ENCODE data around the gene DIDO1.

The DIDO1 gene

DNA sequence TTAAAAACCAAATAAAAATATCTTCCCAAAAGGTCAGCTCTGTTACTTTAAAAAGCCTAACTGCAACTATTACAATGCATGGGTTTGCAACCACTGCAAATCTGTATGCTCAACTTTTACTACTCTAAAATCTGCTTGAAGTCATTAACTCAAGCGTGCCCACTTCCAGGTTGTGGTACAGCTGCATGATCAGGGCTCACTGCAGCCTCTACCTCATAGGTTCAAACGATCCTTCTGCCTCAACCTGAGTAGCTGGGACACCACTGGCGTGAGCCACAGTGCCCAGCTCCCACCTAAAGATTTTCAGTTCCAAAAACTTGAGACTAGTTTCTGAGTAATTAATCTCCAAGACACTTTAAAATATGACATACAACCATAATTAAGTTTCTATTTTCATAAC lies 8.2 kb downstream of the DIDO1 start:
- H3K79me2 ChIP-seq (ENCODE audit: low read length), result peaks cover 100% of the 10 kb centered on the region
- H2AFZ ChIP-seq (ENCODE audit: low read depth, low read length), result no peak overlapping the region
- H3K27ac ChIP-seq (ENCODE audit: low read length), result peak overlapping the region; percentile 59
- H3K4me3 ChIP-seq (ENCODE audit: low read length), result peak overlapping the region; percentile 38
- H3K36me3 ChIP-seq (replicated peaks; ENCODE audit: low read depth, low read length), result peaks cover 8% of the 10 kb centered on the region
- peaks cover 95% of the 10 kb centered on the region for H4K20me1 ChIP-seq (ENCODE audit: insufficient read depth, low read length)
- peak overlapping the region; percentile 69 for H3K4me2 ChIP-seq (ENCODE audit: low read length)
- H3K9ac ChIP-seq (ENCODE audit: low read length), result peak overlapping the region; percentile 28
- H3K27me3 ChIP-seq (ENCODE audit: low read depth, low read length), result no peaks in the 10 kb centered on the region
- H3K9me3 ChIP-seq (ENCODE audit: insufficient read depth, low read length), result no peaks in the 10 kb centered on the region
- H3K4me1 ChIP-seq (ENCODE audit: low read length), result peaks cover 60% of the 10 kb centered on the region
- no peak for TF ChIP-seq EZH2phosphoT487 (IDR thresholded peaks at IDR 0.05; ENCODE audit: low read depth)
- TF ChIP-seq, protein P1, sequence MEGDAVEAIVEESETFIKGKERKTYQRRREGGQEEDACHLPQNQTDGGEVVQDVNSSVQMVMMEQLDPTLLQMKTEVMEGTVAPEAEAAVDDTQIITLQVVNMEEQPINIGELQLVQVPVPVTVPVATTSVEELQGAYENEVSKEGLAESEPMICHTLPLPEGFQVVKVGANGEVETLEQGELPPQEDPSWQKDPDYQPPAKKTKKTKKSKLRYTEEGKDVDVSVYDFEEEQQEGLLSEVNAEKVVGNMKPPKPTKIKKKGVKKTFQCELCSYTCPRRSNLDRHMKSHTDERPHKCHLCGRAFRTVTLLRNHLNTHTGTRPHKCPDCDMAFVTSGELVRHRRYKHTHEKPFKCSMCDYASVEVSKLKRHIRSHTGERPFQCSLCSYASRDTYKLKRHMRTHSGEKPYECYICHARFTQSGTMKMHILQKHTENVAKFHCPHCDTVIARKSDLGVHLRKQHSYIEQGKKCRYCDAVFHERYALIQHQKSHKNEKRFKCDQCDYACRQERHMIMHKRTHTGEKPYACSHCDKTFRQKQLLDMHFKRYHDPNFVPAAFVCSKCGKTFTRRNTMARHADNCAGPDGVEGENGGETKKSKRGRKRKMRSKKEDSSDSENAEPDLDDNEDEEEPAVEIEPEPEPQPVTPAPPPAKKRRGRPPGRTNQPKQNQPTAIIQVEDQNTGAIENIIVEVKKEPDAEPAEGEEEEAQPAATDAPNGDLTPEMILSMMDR (IDR thresholded peaks at IDR 0.05; ENCODE audit: low read depth, low read length), result no peak

DNA sequence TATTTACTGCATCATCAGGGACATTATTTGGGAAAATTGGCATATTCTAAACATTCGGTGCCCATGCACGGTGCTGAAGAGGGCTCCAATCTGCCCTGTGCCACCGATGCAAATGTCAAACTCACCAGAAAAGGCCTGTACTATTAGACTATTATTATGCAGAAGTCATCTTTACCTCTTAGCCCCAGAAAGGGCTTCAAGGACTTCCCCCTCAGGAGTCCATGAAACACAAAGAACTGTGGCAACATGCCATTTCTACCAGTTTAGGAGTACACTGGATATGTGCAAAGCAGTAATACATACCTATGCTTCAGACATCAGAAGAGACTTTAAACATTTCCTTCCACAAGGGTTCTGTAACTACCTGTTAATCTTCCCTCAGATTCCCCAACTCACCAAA lies 8.6 kb downstream of the DIDO1 start:
- Histone ChIP-seq H3K4me1 (ENCODE audit: low read length) (peaks cover 58% of the 10 kb centered on the region), H3K4me3 (ENCODE audit: low read length) (peak overlapping the region; percentile 38), H3K36me3 (replicated peaks; ENCODE audit: low read depth, low read length) (peaks cover 11% of the 10 kb centered on the region), H3K9me3 (ENCODE audit: insufficient read depth, low read length) (no peaks in the 10 kb centered on the region), H2AFZ (ENCODE audit: low read depth, low read length) (no peak overlapping the region), H3K27me3 (ENCODE audit: low read depth, low read length) (no peaks in the 10 kb centered on the region), H3K4me2 (ENCODE audit: low read length) (peak overlapping the region; percentile 69), H4K20me1 (ENCODE audit: insufficient read depth, low read length) (peaks cover 94% of the 10 kb centered on the region), H3K79me2 (ENCODE audit: low read length) (peaks cover 100% of the 10 kb centered on the region), H3K9ac (ENCODE audit: low read length) (peak overlapping the region; percentile 28; the same call in 1 of the 2 replicates), H3K27ac (ENCODE audit: low read length) (peak overlapping the region; percentile 59)
- no peak for TF ChIP-seq EZH2phosphoT487 (IDR thresholded peaks at IDR 0.05; ENCODE audit: low read depth)
- TF ChIP-seq, protein P1 (IDR thresholded peaks at IDR 0.05; ENCODE audit: low read depth, low read length), result no peak

DNA sequence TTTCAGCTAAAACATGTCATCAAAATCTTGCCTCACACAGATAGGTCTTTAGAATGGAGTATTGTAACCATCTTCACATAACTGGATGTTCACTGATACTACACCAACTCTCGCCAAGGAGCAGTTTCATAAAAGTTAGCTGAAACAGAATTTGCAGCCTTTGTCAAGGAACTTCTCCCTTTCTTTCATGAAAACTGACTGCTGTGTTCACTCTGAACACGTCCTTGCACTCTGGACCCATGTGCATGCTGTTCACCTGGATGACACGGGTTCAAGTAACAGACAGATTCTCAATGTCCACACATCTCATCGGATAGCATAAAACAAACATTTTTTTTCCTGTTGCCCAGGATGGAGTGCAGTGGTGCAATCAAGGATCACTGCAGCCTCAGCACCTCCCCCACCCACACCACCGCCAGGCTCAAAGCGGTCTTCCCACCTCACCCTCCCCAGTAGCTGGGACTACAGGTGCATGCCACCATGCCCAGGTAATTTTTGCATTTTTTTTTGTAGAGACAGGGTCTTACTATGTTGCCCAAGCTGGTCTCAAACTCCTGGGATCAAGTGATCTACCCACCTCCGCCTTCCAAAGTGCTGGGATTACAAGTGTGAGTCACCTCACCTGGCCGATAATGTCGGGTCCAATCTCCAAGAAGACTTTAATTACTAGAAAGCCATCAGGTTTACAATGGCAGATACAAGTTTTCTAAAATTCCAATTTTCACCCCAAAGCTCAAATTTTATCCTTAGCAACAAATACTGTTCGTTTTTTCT lies 9.4 kb downstream of the DIDO1 start:
- Histone ChIP-seq H4K20me1 (ENCODE audit: insufficient read depth, low read length) (peaks cover 90% of the 10 kb centered on the region), H3K4me2 (ENCODE audit: low read length) (no peak overlapping the region)

DNA sequence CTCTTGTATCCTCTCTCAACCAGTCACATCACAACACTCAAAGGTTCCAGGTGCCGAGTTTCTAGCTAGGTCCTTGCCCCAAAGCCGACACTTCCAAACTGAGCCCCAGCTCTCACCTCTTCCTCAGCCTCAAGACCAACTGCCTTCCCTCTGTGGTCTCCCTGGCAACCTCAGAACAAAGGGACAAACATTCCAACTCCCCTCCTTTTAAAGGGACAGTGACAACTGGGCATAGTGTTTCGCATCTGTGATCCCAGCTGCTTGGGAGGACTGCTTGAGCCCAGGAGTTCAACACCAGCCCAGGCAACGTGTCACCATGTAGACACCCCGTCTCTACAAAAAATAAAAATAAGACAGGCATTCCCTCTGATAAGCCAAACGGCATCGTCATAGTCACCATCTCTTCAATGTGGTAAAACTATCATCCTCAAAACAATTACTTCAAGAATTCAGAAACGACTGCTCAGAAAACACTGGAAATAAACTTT lies 11.3 kb downstream of the DIDO1 start:
- no peak overlapping the region for H3K4me3 ChIP-seq (ENCODE audit: low read length)
- H3K79me2 ChIP-seq (ENCODE audit: low read length), result peaks cover 100% of the 10 kb centered on the region
- no peak for TF ChIP-seq EZH2phosphoT487 (IDR thresholded peaks at IDR 0.05; ENCODE audit: low read depth)
- TF ChIP-seq, protein P1 (IDR thresholded peaks at IDR 0.05; ENCODE audit: low read depth, low read length), result no peak
- peaks cover 36% of the 10 kb centered on the region for H3K36me3 ChIP-seq (replicated peaks; ENCODE audit: low read depth, low read length)
- peaks cover 80% of the 10 kb centered on the region for H4K20me1 ChIP-seq (ENCODE audit: insufficient read depth, low read length)
- peaks cover 41% of the 10 kb centered on the region for H3K4me1 ChIP-seq (ENCODE audit: low read length)
- no peaks in the 10 kb centered on the region for H3K9me3 ChIP-seq (ENCODE audit: insufficient read depth, low read length)
- H3K4me2 ChIP-seq (ENCODE audit: low read length), result no peak overlapping the region
- H3K9ac ChIP-seq (ENCODE audit: low read length), result no peak overlapping the region
- H2AFZ ChIP-seq (ENCODE audit: low read depth, low read length), result no peak overlapping the region
- no peak overlapping the region for H3K27ac ChIP-seq (ENCODE audit: low read length)
- H3K27me3 ChIP-seq (ENCODE audit: low read depth, low read length), result no peaks in the 10 kb centered on the region

More for the DNA sequence above, 9.4 kb downstream of the DIDO1 start:
- Histone ChIP-seq H3K27ac (ENCODE audit: low read length) (no peak overlapping the region), H3K36me3 (replicated peaks; ENCODE audit: low read depth, low read length) (peaks cover 18% of the 10 kb centered on the region), H3K4me3 (ENCODE audit: low read length) (no peak overlapping the region), H3K9me3 (ENCODE audit: insufficient read depth, low read length) (no peaks in the 10 kb centered on the region), H3K4me1 (ENCODE audit: low read length) (peaks cover 51% of the 10 kb centered on the region), H2AFZ (ENCODE audit: low read depth, low read length) (no peak overlapping the region), H3K9ac (ENCODE audit: low read length) (no peak overlapping the region), H3K27me3 (ENCODE audit: low read depth, low read length) (no peaks in the 10 kb centered on the region), H3K79me2 (ENCODE audit: low read length) (peaks cover 100% of the 10 kb centered on the region)
- TF ChIP-seq, protein P1 (IDR thresholded peaks at IDR 0.05; ENCODE audit: low read depth, low read length), result no peak
- TF ChIP-seq EZH2phosphoT487 (IDR thresholded peaks at IDR 0.05; ENCODE audit: low read depth), result no peak
